Neural cell (in vitro differentiated cells): ENCODE measurements around the gene LAMB2. TPM values are rescaled to one million over a fixed set of nuclear protein-coding genes. Genes with fewer than 3 reads are reported as not detected.

Experiments used
- H2AFZ ChIP-seq: fragments of 200-600, 300-800 bp; sonication (generic), shearing (Covaris generic); 2 replicates; pipeline ENCODE4 v1.6.0; 2014; ENCODE audit warnings: low read depth, mild to moderate bottlenecking, antibody characterized with exemption, low read length, moderate library complexity
- H3F3A ChIP-seq: fragments of 200-600 bp; shearing (Covaris generic); 2 replicates; pipeline ENCODE4 v1.6.1; 2016; ENCODE audit warnings: mild to moderate bottlenecking, moderate library complexity, mixed read lengths, antibody characterized with exemption, low read length; ENCODE audit not compliant: insufficient read depth, poor library complexity, severe bottlenecking
- H3K27ac ChIP-seq: fragments of 200-600, 300-800 bp; sonication (generic), shearing (Covaris generic); 2 replicates; pipeline ENCODE4 v1.5.1; 2014; ENCODE audit warnings: mild to moderate bottlenecking, low read length, moderate library complexity
- H3K27me3 ChIP-seq: fragments of 300-800, 200-600 bp; sonication (generic), shearing (Covaris generic); 2 replicates; pipeline ENCODE4 v1.6.0; 2014; ENCODE audit warnings: mild to moderate bottlenecking, low read depth, low read length, moderate library complexity; ENCODE audit not compliant: insufficient read depth
- H3K36me3 ChIP-seq: fragments of 300-800, 200-600 bp; sonication (generic), shearing (Covaris generic); 2 replicates; pipeline ENCODE4 v1.5.1; 2014; ENCODE audit warnings: mild to moderate bottlenecking, antibody characterized with exemption, low read length, moderate library complexity; ENCODE audit not compliant: insufficient read depth
- H3K4me2 ChIP-seq: fragments of 300-800, 200-600 bp; sonication (generic), shearing (Covaris generic); 2 replicates; pipeline ENCODE4 v1.6.0; 2014; ENCODE audit warnings: mild to moderate bottlenecking, low read length
- H3K4me3 ChIP-seq: fragments of 300-800, 200-600 bp; sonication (generic), shearing (Covaris generic); 2 replicates; pipeline ENCODE4 v1.5.1; 2014; ENCODE audit warnings: mild to moderate bottlenecking, low read length, moderate library complexity
- H3K79me2 ChIP-seq: fragments of 200-600 bp; shearing (Covaris generic); replicated peaks from 2 replicates; pipeline ENCODE4 v1.6.0; 2014; ENCODE audit warnings: mild to moderate bottlenecking, low read length, moderate library complexity; ENCODE audit not compliant: insufficient read depth
- H3K9ac ChIP-seq: fragments of 300-800, 200-600 bp; sonication (generic), shearing (Covaris generic); 2 replicates; pipeline ENCODE4 v1.6.1; 2016; ENCODE audit warnings: mild to moderate bottlenecking, low read length, mixed read lengths
- H3K9me2 ChIP-seq: fragments of 200-600 bp; shearing (Covaris generic); 2 replicates; pipeline ENCODE4 v1.6.1; 2016; ENCODE audit warnings: mild to moderate bottlenecking, low read length, mixed read lengths; ENCODE audit not compliant: insufficient read depth
- H3K9me3 ChIP-seq: fragments of 200-600, 300-800 bp; sonication (generic), shearing (Covaris generic); 2 replicates; pipeline ENCODE4 v1.6.1; 2016; ENCODE audit warnings: mild to moderate bottlenecking, mixed run types, low read length, moderate library complexity, mixed read lengths
- H4K20me1 ChIP-seq: fragments of 200-600 bp; shearing (Covaris generic); 2 replicates; pipeline ENCODE4 v1.6.1; 2016; ENCODE audit warnings: mild to moderate bottlenecking, mixed run types; ENCODE audit not compliant: insufficient read depth
- CTCF ChIP-seq: fragments of 450-650 bp; IDR thresholded peaks from 2 replicates; pipeline ENCODE4 v1.5.1; 2014; ENCODE audit warnings: antibody characterized with exemption, mild to moderate bottlenecking, moderate library complexity; ENCODE audit not compliant: poor library complexity, severe bottlenecking
- EP300 ChIP-seq: fragments of 450-650 bp; conservative IDR thresholded peaks from 2 replicates; pipeline ENCODE4 v1.6.1; 2014; ENCODE audit warnings: antibody characterized with exemption, mild to moderate bottlenecking, moderate library complexity; ENCODE audit not compliant: poor library complexity, severe bottlenecking
- MXI1 ChIP-seq: fragments of 450-650 bp; conservative IDR thresholded peaks from 2 replicates; pipeline ENCODE4 v1.6.1; 2014; ENCODE audit warnings: antibody characterized with exemption, mild to moderate bottlenecking; ENCODE audit not compliant: poor library complexity, severe bottlenecking
- POLR2AphosphoS5 ChIP-seq: IDR thresholded peaks from 2 replicates; pipeline ENCODE4 v1.6.1; 2012
- RAD21 ChIP-seq: fragments of 450-650 bp; conservative IDR thresholded peaks from 2 replicates; pipeline ENCODE4 v1.6.1; 2014; ENCODE audit warnings: antibody characterized with exemption, mild to moderate bottlenecking, moderate library complexity
- REST ChIP-seq: IDR thresholded peaks from 2 replicates; pipeline ENCODE4 v1.6.1; 2012; ENCODE audit warnings: borderline replicate concordance
- SMC3 ChIP-seq: fragments of 450-650 bp; conservative IDR thresholded peaks from 2 replicates; pipeline ENCODE4 v1.6.1; 2014; ENCODE audit warnings: antibody characterized with exemption, mild to moderate bottlenecking, moderate library complexity; ENCODE audit not compliant: poor library complexity
- TAF1 ChIP-seq: IDR thresholded peaks from 2 replicates; pipeline ENCODE4 v1.6.1; 2012; ENCODE audit warnings: low read depth
- polyA plus RNA-seq: library from polyadenylated mRNA; depleted of rRNA; stranded (reverse); fragments of >200 nt; gene quantifications from 2 replicates; pipeline ENCODE4 v1.2.3, GENCODE V29; 2014

LAMB2 gene
- polyA plus RNA-seq, 1 donor from 2014 or later = 15.9 TPM

- peaks cover 3% of the 10 kb centered on the region for H3F3A ChIP-seq
- peak within 1 kb of the TSS; percentile 97 for H3K4me3 ChIP-seq
- H3K36me3 ChIP-seq = no peaks in the 10 kb centered on the region
- H2AFZ ChIP-seq = peak within 1 kb of the TSS; percentile 49
- peaks cover 10% of the 10 kb centered on the region for H3K79me2 ChIP-seq
- TF ChIP-seq SMC3 (no peak), POLR2AphosphoS5 (peak; percentile 74), REST (peak; percentile 58), MXI1 (peak; percentile 86), TAF1 (peak; percentile 71)
- H3K27me3 ChIP-seq = no peaks in the 10 kb centered on the region
- no peaks in the 10 kb centered on the region for H3K9me2 ChIP-seq
- H3K9ac ChIP-seq = peak within 1 kb of the TSS; percentile 81
- no peaks in the 10 kb centered on the region for H4K20me1 ChIP-seq
- H3K4me2 ChIP-seq = peak within 1 kb of the TSS; percentile 92
- peak within 1 kb of the TSS; percentile 70 for H3K27ac ChIP-seq
- H3K9me3 ChIP-seq = no peaks in the 10 kb centered on the region
Measured at GRCh38 chr3:49104427-49105291, 28.2 kb downstream of the LAMB2 start, which contains the start of gene QARS1. QARS1 (minus strand) TSS chr3:49104757; CDS start chr3:49104733, 24 bp downstream.

GRCh38 chr3:49104052-49104426 is 28.8 kb downstream of the LAMB2 start:
- Histone ChIP-seq H2AFZ (peak overlapping the region; percentile 49), H3K27me3 (no peaks in the 10 kb centered on the region), H3K9ac (peak overlapping the region; percentile 81), H3K9me2 (no peaks in the 10 kb centered on the region), H3K4me2 (peak overlapping the region; percentile 92), H3K27ac (peak overlapping the region; percentile 70), H3F3A (peaks cover 3% of the 10 kb centered on the region), H3K4me3 (peak overlapping the region; percentile 97), H4K20me1 (no peaks in the 10 kb centered on the region), H3K9me3 (no peaks in the 10 kb centered on the region), H3K79me2 (peaks cover 10% of the 10 kb centered on the region), H3K36me3 (no peaks in the 10 kb centered on the region)
- TF ChIP-seq RAD21 (no peak), POLR2AphosphoS5 (no peak), EP300 (no peak), TAF1 (no peak), REST (no peak), CTCF (no peak)
